NCI-H146 treated with DMSO at 0.1 percent for 48 hours (cell line): Measurements from ENCODE around the gene STXBP5.

Experiments
- DNase-seq: peaks from one replicate; lab custom pipeline; 2025; ENCODE audit not compliant: unreplicated experiment; lab: John Stamatoyannopoulos, UW

Gene STXBP5

DNA sequence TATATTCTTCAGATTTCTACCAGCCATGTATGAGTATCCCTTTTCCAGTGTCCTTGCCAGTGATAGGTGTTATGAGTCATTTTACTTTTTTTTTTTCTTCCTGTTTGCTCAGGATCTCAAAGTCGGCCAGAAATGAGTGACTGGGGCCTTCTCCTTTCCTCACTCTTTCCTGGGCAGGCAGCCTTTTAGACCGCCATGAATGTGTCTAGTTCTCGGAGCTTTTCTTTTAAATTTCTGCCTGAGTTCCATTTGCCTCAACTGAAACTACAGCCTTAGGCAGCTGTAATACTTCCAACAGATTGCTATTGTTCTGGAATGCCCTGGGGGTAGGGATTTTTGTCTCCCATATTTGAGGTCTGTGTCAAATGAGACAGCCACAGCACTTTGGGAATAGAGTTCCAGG lies 83.7 kb downstream of the STXBP5 start:
- no peak for DNase-seq

DNA sequence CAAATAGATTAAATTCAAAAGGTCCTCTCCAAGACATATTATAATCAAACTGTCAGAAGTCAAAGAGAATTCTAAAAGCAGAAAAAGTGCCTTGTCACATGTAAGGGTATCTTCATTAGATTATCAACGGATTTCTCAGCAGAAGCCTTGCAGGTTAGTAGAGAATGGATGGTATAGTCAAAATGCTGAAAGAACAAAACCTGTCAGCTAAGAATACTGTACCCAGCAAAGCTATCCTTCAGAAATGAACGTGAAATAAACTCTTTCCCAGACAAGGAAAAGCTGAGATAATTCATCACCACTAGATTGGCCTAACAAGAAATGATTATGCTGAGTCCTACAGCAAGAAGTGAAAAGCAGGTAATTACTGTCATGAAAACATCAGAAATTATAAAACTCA lies 92.9 kb downstream of the STXBP5 start:
- no peak for DNase-seq

DNA sequence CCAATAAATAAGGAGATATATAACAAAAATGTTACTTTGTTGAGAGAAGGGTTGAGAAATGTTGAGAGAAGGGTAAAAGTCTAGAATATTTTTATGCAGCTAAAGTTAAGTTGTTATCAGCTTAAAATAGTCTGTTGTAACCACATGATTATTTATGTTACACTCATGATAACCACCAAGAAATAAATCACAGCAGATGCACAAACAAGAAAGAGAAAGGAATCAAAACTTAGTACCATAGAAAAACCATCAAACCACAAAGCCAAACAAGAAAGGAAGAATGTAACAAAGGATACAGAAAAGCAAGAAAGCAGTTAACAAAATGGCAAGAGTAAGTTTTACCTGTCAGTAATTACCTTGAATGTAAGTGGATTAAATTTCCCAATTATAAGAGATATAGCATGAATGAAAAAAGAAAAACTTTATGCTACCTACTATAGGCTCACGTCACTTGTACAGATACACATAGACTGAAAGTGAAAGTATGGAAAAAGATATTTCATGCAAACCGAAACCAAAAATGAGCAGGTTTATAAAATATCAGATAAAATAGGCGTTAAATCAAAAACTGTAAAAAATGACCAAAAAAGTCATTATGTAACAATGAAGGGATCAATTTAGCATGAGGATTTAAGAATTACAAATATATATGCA lies 93.6 kb downstream of the STXBP5 start:
- DNase-seq: no peak

DNA sequence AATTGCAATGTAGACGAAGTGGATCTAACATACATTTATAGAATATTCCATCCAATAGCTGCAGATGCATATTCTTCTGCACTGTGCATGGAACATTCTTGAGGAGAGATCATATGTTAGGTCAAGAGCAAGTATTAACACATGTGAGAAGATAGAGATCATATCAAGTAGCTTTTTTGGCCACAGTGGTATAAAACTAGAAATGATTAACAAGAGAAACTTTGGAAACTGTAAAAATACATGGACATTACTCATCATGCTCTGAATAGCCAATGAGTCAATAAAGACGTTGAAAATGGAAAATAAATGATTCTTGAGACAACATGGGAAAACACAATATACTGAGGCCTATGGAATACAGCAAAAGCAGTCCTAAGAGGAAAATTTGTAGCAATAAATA lies 94.2 kb downstream of the STXBP5 start:
- no peak for DNase-seq

DNA sequence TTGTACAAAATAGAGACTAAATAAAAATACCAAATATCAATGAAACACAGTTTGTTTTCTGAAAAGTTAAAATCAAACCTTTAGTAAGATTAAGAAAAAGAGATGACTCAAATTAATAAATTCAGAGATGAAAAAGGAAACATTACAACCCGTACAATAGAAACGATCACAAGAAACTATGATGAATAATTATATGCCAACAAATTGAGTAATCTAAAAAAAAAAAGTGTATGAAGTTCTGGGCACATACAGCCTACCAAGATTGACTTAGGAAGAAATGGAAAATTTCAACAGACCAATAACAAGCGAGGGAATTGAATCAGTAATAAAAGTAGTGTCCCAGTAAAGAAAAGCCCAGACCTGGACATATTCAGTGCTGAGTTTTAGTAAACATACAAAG lies 94.8 kb downstream of the STXBP5 start:
- DNase-seq: no peak

DNA sequence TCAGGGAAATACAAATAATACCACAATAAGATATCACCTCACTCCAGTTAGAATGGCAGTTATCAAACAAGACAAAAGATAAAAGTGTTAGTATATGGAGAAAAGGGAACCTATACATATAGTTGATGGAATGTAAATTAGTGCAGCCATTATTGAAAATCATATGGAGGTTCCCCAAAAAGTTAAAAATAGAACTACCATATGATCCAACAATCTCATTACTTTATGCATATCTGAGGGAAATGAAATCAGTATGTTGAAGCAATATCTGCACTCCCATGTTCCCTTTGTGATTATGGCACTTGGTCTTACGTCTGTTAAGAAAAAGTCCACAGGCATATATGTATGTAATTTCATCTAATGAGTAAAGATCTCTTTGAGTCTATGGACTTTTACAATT lies 96.9 kb downstream of the STXBP5 start:
- no peak for DNase-seq

DNA sequence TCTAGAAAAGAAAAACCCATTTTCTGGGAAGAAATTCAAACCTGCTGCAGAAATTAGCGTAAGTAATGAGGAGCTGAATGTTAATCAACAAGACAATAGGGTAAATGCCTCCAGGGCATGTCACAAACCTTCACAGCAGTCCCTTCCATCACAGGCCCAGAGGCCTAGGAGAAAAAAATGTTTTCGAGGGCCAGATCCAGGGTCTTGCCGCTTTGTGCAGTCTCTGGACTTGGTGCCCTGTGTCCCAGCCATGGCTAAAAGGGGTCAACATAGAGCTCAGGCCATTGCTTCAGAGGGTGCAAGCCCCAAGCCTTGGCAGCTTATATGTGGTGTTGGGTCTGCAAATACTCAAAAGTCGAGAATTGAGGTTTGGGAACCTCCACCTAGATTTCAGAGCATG lies 99.8 kb downstream of the STXBP5 start:
- no peak for DNase-seq

DNA sequence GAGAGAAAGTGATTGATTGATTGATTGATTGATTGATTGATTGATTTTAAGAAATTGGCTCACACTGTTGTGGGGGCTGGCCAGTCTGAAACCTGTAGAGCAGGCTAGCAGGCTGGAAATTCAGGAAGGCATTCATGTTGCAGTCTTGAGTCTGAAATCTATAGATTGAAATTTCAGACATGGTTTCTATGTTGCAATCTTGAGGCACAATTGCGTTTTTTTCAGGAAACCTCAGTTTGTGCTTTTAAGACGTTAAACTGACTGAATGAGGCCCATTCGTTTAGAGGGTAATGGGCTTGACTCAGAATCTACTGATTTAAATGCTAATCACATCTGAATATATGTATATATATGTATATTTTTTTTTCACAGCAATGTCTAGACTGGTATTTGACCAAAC lies 106.3 kb downstream of the STXBP5 start:
- no peak for DNase-seq

DNA sequence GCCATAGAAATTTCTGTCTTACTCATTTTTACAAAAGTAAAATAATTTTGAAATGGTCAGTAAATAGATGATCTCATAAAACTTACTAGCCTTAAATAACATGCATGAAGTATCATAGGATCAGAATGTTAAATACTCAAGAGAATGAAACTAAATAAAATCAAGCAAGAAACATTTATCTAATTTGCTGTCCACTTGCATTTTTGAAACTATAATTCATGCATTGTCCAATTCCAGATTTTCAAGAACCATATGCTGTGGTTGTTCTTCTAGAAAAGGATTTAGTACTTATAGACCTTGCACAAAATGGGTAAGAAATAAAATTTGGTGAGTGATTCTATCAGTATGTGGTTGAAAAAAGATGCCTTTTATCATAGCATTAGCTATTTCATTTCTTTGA lies 107.0 kb downstream of the STXBP5 start:
- no peak for DNase-seq

DNA sequence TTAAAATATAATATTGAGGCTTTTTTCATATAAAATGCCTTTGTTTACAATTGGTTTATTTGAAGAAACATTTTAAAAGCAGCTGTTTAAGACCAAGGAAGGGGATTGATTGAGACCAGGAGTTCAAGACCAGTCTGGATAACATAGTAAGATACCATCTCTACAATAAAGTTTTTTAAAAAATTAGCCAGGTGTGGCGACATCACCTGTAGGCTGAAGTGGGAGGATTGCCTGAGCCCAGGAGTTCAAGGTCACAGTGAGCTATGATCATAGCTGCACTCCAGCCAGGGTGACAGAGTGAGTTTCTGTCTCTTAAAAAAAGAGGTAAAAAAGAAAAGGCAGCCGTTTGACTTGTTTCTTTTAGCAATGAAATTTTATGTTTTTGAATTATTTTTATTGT lies 117.0 kb downstream of the STXBP5 start:
- DNase-seq: no peak

DNA sequence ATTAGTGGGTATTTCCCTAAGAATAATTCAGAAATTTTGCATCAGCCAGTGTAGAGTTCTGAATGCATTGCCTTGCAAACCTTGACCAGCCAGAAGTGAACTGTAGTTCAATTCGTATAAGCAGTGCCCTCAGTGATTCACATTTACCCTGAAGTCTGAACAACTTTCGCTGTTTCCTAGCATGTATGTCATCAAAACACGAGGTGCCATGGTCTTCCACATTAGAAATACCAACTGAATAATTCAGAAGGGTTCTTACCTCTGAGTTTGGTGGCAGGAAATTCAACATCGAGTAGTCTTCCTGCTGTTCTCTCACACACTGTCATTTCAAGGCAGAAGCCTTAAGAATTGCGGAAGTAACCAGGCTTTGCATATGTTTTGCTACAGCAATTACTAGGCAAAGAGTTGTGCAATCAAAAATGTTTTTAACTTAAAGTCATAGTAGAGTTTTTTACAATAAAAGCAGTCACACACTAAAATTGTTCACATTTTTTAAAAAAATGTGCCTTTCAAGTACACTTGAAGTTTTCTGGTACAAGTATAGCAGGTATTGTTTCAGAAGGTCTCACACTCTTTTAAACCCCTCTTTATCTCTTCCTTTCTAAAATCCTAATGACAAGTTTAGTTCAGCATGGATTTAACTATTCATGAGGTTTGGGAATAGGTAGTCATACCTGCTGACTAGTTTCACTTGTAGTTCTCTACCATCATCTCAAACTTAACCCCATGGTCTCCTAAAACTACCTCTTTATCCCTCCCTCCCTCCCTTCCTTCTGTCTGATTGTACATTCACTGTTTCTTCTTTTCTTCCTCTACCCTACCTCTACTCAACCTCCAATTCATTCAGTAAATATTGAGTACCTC lies 118.3 kb downstream of the STXBP5 start:
- no peak for DNase-seq

DNA sequence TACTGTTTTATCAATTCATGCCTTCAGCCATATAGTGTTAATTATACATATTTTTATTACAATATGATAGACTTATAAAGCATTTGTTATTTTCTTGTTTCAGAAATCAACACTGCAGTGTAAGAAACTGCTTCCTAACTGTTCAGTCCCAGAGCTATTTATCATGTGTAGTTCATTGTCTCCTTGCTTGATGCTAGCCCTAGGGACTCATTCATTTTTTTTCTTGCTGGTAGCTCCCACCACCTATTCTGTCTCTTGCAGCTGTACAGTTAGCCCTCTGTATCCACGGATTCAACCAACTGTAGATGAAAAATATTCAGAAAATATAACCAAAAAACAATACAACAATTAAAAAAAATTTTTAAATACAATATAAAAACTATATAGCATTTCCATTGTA lies 121.3 kb downstream of the STXBP5 start:
- no peak for DNase-seq

DNA sequence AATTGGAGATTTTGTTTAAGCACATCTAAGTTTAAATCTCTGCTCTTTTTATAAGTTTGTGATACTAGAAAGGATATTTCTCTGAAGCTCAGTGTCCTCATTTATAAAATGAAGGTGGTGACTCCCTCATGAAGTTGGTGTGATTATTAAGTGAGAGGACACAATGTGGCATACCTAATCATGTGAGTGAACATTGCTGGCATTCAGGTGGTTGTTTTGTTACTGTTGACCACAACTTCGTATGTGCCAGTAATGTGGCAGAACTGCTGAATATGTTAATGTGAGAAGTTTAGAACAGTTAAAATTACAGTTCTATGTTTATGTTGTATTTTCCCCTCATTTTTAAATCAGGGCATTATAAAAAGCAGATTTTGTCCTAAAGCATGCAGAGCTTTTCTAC lies 127.2 kb downstream of the STXBP5 start:
- DNase-seq: no peak

DNA sequence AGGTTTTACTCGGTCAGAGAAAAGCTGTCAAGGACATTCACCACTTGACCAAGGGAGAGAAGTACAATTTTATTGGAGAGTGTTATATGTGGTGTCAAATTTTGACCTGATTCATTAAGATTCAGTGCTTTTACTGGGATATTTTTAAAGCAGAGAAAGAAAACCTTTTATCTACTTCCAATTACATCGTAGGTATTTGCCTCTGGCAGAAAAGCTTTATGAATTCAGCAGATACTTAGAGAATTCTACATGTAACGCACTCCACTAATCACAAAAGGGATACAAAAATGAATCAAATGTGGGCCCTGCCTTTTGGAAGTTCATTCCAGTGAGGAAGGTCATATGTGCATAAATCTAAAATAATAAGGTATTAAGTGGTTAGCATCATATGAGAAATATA lies 133.7 kb downstream of the STXBP5 start:
- no peak for DNase-seq

DNA sequence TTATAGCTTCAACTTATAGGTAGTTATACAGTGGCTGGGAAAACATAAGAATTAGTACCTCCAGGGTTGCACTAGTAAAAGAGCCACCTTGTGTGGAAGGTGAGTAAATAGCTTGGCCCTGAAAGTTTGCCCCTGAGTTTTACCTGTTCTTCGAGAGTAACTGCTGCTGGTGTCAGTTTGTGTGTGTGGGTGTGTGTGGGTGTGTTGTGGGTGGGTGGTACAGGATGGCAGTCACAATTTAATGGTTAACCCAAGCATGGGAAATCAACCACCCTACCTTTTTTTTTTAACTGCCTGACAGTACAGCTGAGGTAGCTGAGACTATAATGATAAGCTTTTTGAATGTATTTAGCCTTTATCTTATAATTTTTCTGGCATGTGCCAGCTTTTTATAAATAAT lies 137.3 kb downstream of the STXBP5 start:
- no peak for DNase-seq

DNA sequence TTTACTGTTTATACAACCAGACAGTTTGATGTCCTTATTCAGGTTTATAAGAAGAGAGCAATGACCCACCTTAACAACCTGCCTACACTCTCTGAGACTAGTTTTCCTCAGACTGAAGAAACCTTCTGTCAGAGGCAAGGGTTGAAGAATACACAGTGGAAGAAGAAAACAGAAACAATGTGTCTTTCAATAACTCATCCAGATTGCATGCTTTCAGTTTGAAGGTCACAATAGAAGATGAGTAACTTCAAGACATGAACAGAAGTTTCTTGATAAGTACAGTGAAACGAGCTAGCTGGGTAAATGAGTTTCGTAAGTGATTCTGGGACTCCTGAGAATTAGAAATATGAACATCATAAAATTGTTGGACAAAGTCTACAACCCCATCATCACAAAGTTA lies 141.7 kb downstream of the STXBP5 start:
- no peak for DNase-seq

DNA sequence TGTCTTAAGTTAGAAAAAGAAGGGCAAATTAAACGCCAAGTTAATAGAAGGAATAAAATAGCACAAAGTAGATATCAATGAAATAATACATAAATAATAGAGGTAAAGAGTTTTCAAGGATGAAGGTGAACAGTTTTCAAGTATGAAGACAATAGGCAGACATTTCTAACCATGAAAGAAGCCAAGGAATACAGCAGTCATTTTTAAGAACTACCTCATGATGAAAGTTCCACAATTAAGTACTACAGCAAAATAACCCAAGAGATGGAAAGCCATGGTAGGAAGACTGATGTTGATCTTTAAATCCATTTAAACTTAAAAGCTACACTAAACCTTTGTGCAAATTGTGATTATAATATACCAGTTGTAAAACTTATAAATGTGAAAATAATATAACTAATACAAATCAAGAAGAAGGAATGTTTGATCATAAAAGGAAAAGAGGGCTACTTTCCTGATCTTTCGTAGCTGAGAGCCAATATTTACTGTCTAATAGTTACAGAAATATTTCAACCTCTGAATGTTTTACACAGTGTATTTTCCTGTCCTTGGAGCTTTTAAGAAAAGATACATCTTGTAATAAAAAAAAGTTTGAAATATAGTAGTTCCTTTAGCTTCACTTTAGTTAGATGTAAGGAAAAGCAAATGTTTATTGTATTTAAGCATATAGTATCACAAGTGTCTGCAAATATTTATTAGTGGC lies 143.1 kb downstream of the STXBP5 start:
- DNase-seq: no peak

DNA sequence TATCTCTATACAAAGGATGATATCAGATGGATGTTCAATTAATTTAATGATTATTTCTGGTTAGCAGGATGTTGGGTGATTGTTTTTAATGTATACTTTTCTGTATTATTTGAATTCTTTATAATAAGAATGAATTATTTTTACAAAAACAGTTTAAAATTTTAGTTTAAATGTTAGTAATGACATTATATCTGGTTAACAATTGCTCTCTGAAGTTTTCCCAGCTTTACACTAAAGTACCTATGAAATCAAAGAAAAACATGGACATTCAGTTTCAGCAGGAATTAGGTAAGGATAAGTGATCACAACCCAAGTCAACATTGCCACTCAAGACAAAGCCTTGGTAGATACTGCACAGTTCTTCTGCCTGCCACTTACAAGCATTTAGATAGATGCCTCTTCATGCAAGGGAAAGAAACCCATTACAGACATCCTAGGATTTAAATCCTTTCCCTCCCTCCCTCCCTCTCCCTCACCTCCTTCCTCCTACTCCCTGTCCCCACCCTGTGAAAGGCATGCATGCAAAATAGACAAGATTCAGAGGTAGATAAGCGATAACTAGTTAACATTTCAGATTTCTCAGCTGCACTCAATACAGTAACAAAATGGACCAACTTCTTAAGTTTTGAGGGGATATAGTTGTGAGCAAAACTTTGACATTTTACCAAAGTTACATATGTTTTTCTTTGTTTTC lies 143.8 kb downstream of the STXBP5 start:
- no peak for DNase-seq

DNA sequence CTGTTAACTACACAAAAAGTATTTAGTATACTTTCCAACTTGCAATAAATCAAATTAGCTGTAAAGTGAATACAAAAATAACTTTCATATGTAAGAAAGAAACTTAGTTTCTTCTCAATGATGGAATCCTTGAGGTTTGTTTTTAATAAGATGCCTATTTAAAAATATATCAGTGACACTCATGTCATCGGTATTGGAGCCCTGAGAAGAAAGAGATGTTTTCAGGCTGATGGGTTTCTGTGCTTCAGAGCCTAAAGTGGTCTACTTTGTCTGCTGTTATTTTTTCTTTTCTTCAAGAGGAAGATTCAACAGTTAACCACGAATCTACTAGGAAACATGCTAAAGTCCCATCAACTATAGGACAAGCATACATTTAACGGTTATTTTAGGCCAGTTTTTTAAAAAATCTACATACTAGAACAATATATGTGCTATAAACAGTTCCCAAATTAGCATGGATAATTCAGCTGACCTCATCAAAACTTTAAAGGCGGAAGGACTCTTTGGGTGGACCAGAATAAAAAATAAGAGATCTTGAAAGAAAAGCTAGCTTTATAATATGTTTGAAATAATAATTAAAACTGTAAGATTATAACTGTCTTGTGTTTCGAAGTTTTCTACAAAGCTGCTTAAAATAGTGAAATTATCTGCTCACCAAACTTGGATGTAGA lies 157.2 kb downstream of the STXBP5 start:
- DNase-seq: no peak

DNA sequence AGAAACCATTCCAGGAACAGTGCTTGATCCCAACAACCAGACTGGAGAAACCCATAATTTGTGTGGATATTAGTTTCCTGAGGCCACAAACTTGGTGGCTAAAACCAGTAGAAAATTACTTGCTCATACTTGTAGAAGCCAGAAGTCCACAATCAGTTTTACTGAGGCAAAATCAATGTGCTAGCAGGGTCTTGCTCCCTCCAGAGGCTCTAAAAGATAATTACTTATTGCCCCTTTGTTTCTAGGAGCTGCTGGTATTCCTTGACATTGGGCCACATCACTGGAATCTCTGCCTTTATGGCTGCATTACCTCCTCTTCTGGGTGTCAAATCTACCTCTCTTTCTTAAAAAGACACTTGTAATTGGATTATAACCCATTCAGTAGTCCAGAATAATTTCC lies 162.1 kb downstream of the STXBP5 start:
- no peak for DNase-seq

DNA sequence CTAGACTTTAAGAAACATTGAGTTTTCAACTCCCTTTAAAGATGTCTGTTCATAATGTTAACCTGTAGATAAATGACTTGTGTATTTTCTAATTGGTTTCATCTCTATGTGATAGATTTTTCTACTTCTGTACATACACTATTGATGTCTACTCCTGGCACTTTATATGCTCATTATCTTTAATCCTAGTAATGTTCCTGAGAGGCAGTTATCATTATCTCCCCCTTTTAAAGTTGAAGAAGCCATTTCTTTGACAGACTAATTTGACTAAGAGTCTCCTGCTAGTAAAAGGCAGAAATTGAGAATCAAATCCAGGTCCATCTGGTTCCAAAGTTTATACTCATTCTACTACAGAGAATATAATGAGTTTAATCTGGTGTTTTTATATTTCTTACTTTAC lies 167.1 kb downstream of the STXBP5 start:
- no peak for DNase-seq
